ENCODE results near the gene GPR146.
A peak's percentile ranks its signal among the peaks of the same experiment; 100 is the strongest.
"Not testable (repeated sequence)": the region's sequence is repeated elsewhere in the genome, so short reads cannot be mapped to it uniquely, and the experiment has no call there.

Gene GPR146

DNA sequence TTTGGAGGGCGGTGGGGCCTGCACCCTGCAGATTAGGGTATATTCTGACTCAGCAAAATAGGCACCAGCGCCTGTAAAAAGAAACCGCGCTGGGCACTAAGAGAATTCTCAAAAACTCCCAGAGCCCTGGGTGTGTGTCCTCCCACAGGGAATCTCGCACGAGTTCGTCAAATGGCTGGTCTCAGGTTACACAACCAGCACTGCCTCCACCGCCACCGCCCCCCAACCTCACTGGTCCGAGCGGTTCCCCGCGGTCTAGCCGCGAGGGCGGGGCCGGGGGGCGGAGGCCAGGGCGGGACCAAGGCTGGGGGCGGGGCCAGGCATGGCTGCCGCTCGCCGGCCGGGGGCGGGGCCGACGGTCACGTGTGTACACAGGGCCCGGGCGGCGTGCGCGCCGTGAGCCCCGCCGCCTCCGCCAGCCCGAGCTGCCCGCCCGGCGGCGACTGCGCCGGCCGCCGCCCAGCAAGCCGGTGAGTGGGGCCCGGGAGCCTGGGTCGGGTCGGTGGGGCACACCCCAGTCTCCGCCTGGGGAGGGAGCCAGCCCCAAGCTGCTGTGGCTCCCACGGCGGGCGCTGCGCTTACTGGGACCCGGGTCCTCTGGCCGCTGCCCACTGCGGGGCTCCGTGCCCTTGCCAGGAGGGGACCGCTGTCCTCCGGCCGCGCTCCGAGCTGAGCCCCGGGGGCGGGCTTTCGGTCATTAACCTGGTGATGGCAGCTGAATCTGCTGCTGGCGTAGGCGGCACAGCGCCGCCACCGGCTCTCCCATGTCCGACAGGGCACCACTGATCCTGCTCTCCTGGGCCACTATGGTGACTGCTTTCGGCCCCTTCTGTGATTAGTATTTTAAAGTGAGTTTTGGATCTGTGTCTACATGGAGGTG is at the start of gene GPR146:
TSS of gene GPR146 (plus strand) at position 358 of the 880 bp plus-strand sequence. CDS start 12,970 bp downstream, outside the sequence.
- peak; percentile 88 to 97 for DNase-seq (ENCODE audit: low read depth in 2 of 2)

DNA sequence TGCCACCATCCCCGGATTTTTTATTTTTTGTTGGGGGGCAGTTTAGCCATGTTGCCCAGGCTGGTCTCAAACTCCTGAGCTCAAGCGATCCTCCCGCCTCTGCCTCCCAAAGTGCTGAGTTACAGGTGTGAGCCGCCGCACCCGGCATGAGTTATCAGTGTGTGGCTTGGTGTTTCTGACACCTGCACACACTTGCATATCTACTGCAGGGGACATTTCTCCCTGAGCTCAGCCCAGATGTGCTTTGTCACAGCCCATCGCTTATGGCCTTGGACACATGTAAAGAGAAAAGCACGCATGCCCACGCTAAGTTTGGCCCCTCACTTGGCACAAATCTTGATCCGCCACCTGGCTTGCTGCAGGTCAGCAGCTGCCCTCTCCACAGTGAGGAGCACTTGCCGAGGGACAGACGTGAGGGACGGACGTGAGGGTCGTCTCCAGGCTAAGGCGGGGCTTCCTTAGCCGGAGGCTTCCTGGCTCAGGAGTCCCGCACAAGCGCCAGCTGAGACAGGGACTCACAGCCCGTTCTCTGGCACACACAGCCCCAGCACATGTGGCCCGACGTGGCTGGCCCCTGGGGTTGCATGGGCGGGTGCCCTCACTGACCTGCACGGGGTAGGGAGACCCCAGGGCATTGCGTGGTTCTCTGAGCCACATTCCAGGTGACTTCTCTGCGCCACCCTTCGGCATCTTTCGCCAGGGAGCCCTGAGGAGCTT is 49.6 kb upstream of the GPR146 start:
- no peak for DNase-seq (ENCODE audit: low read depth in 2 of 2)

DNA sequence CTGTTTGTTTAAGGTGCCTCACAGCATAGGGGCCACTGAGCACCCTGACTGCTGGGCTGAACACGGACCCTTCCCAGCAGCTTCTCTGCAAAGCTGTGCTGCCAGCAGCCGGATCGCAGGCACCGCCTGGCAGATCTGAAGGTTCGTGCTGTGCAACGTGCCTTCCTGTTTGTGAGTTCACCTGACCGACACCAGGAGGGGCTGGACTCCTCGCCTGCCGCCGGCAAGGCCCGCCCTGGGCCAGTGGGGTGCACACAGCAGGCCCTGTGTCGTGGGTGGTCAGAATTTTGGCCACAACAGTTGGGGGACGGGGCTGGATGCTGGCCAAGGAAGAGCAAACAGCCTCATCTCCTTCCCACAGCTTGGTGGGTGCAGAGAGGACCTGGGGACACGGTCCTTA is 48.8 kb upstream of the GPR146 start:
- DNase-seq (ENCODE audit: low read depth in 2 of 2): no peak

GRCh38 chr7:996079-996872 is 48.1 kb upstream of the GPR146 start:
- DNase-seq (ENCODE audit: low read depth in 2 of 2): no peak

DNA sequence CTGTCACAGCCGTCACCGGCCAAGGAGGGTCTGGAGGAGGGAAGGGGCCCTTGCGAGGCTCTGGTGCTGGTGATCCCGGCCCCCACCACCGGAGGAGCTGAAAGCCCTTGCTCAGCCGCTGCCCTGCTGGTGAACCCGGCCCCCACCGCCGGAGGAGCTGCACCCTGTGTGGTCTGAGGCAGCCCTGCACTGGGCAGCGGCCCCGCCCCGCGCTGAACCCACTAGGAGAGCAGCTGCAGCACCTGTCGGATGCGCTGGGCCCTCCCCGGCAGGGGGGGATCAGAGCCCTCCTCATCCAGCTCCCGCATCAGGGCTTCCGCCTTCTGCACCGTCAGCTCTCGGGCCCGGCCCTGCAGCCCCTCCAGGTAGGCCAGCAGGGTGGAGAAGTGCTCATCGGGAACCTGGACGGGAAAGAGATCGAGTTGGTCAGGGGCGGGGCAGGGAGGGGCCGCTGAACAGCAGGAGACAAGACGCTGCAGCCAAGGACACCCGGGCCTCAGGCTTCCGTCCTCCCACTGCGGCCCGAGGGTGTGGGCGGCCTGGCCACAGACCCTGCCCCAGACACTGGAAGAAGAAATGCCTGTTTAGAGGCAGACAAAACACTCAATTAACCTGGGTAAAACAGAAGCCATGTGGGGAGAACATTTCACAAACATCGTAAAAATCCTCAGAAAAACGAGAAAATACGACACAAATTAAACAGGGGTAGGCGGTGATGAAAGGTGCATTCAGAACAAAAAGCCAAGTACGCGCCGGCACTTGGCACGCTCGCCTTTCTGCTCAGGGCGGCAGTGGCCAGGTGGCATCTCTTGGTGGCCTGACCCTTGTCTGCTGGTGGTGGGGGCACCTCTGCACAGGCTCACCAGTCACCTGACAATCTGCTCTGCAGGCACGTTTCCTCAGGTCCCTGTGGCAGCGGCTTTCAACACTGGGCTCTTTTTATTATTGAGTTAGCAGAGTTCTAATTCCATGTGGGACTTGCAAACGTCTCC is 46.6 kb upstream of the GPR146 start:
- DNase-seq (ENCODE audit: low read depth in 2 of 2): no peak

DNA sequence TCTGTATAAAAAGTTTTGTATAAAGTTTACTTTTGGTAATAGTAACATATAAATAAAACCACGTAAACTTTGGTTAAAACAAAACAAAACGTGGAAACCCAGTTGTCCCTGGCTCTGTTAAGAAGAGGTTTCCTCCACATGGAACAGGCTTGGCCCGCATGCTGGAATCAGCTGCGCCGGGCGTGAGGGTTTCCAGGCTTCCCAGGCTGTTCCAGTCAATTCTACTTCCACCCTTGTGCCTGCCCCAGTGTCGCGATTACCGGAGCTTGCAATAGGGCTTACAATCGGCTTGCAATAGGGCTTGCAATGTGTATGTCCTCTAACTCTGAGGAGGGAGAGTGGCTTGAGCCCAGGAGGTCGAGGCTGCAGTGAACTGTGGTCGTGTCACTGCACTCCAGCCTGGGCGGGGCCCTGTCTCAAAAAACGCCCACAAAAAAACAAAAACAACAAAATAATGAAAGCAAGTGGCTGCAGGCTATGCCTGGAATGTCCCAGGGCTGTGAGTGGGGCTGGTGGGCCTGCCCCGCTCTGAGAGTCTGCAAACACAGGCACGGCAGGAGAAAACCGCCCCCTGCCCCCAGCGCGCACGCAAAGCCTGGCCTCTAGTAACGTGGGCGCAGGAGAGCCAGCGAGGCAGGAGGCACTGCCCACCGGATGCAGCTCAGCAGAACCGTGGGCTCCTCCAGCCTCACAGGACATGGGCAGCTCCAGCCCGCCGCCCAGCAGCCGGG is 45.0 kb upstream of the GPR146 start:
- DNase-seq (ENCODE audit: low read depth in 2 of 2): no peak

- DNase-seq (ENCODE audit: low read depth in 2 of 2): no peak
These were observed 44.1 kb upstream of the GPR146 start for GRCh38 chr7:999941-1000935.

- not testable (repeated sequence) for DNase-seq (ENCODE audit: low read depth in 2 of 2)
These were observed 43.1 kb upstream of the GPR146 start for GRCh38 chr7:1001069-1001770.

- not testable (repeated sequence) for DNase-seq (ENCODE audit: low read depth in 2 of 2)
These were observed 42.3 kb upstream of the GPR146 start for GRCh38 chr7:1002026-1002425.

- not testable (repeated sequence) for DNase-seq (ENCODE audit: low read depth in 2 of 2)
These were observed 41.9 kb upstream of the GPR146 start for GRCh38 chr7:1002445-1002844.

DNA sequence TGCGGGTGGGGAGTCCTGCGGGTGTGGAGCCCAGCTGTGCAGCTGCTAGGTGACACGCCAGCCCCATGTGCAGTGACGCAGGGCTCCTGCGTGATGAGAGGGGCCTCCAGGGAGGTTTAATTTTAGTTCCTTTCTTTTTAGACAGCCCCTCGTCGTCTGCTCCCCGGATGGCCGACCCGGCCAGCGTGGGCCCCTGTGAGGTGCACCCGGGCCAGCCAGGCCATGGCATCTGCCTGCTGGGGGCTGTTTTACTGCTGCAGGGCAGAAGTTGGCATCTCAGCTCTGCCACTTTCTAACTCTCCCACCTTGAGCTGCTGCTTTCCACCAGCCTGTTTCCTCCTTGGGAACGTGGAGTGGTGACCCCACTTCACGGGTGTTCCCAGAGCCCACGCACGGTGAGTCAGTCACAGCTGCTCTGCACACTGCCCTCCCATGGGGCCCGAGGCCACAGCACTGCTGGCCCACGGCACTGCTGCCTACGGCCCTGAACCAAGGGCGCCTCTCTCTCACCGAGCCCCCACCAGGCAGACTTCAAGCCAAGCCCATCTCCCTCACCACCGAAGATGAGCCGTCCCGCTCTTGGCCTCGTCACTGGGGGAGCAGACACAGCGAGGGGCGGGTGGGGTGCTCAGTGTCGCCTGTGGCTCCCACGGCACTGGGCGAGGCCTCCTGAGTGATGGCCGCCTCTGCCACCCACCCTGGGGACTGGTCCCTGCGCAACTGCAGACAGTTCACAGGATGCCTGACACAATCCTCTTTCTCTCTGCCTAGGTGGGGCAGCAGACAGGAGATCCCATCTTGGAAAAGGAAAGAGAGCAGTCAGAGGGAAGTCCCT is 40.1 kb upstream of the GPR146 start:
- no peak for DNase-seq (ENCODE audit: low read depth in 2 of 2)

DNA sequence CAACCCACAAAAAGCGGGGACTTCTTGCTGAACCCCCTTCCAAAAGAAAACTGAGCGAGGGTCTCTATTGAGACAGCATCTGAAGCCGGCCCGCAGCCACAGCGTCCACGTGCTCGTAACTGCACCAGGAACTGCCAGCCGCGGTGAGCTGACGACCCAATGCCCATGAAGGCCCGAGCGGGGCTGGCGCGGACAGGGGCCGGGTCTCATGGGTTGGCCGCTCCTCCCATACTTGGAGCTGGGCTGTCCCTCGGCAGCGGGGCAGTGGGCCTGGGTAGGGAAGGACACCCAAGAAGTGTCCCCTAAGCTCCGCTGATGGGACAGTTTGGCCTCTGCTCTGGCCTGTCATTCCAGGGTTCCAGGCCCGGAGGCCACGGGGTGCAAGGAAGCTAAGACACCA is 39.0 kb upstream of the GPR146 start:
- DNase-seq (ENCODE audit: low read depth in 2 of 2): no peak

GRCh38 chr7:1007901-1008300 is 36.4 kb upstream of the GPR146 start:
- no peak for DNase-seq (ENCODE audit: low read depth in 2 of 2)

DNA sequence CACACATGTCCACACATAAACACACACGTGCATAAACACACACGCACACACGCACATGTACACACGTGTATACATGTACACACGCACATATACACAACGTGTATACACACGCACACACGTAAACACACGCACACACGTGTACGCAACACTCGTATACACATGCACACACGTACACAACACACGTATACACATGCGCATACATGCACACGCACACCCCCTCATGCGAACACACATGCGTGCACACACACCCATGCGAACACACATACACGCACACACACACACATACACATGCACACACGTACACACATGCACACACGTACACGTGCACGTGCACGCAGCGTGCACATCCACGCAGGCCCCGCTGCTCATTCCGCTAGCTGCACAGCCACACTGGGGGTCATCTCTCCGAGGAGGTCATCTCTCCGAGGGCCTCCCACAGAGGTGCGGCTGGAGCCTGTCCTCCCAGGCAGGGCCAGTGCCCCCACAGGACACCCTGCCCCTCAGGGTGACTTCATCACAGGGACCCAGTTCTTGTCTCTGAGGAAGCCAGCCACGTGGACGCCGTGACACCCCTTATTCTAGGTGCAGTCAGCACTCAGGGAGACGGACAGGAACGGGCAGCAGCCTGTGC is 35.5 kb upstream of the GPR146 start:
- no peak for DNase-seq (ENCODE audit: low read depth in 2 of 2)

GRCh38 chr7:1009747-1010146 is 34.6 kb upstream of the GPR146 start:
- DNase-seq (ENCODE audit: low read depth in 2 of 2): no peak

DNA sequence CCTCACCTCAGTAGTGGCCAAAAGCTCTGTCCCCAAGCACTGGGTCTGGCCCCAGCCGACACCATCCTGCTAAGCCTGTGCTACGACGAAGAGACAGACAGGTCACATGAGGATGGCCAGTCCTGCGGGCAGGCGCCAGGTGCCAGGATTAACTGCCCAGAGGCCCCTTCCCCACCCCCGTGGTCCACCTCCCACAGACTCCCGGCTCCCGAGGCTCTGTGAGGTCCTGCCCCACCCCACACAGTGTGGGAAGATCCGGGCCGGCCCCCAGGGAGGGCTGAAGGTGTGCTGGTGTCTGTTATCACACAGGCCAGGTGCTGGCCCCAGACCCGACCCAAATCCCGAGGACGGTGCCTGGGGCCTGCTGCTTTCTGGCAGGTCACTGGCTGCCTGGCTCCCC is 34.1 kb upstream of the GPR146 start:
- DNase-seq (ENCODE audit: low read depth in 2 of 2): no peak

Data from stimulated activated CD4-positive, alpha-beta T cell treated with anti-CD3 and anti-CD28 coated beads, Interleukin-1b, Interleukin-23, amount 100 ng/mL, for 4 hours (primary cell).